ENCODE measurements around the gene TMEM181.
A peak's percentile ranks its signal among the peaks of the same experiment; 100 is the strongest.

Gene TMEM181

GRCh38 chr6:158639056-158639455 lies 79.2 kb downstream of the TMEM181 start:
- no peak overlapping the region for H3K4me3 ChIP-seq (replicated peaks; ENCODE audit: insufficient read depth, low read length)
- TF ChIP-seq CTCF (IDR thresholded peaks at IDR 0.05; ENCODE audit: insufficient read depth, low read length) (no peak), POLR2AphosphoS5 (IDR thresholded peaks at IDR 0.05; ENCODE audit: low read depth) (no peak), SPI1 (IDR thresholded peaks at IDR 0.05; ENCODE audit: borderline replicate concordance, low read depth) (no peak), GABPA (IDR thresholded peaks at IDR 0.05; ENCODE audit: low read depth) (no peak), REST (IDR thresholded peaks at IDR 0.05; ENCODE audit: insufficient replicate concordance, low read depth) (no peak)
- no peak for DNase-seq (ENCODE audit: low read depth in 1 of 2, low spot score in 1 of 2)
- H3K27me3 ChIP-seq (ENCODE audit: insufficient read depth, poor library complexity, severe bottlenecking): no peaks in the 10 kb centered on the region
- no peak overlapping the region for H3K27ac ChIP-seq (replicated peaks)

GRCh38 chr6:158640519-158640918 lies 80.6 kb downstream of the TMEM181 start:
- no peak overlapping the region for H3K27ac ChIP-seq (replicated peaks)
- no peaks in the 10 kb centered on the region for H3K27me3 ChIP-seq (ENCODE audit: insufficient read depth, poor library complexity, severe bottlenecking)
- DNase-seq (ENCODE audit: low read depth in 1 of 2, low spot score in 1 of 2): no peak
- TF ChIP-seq SPI1 (IDR thresholded peaks at IDR 0.05; ENCODE audit: borderline replicate concordance, low read depth) (no peak), GABPA (IDR thresholded peaks at IDR 0.05; ENCODE audit: low read depth) (no peak), CTCF (IDR thresholded peaks at IDR 0.05; ENCODE audit: insufficient read depth, low read length) (no peak), POLR2AphosphoS5 (IDR thresholded peaks at IDR 0.05; ENCODE audit: low read depth) (no peak), REST (IDR thresholded peaks at IDR 0.05; ENCODE audit: insufficient replicate concordance, low read depth) (no peak)
- no peak overlapping the region for H3K4me3 ChIP-seq (replicated peaks; ENCODE audit: insufficient read depth, low read length)

- no peak for TF ChIP-seq POLR2AphosphoS5 (IDR thresholded peaks at IDR 0.05; ENCODE audit: low read depth)
- Histone ChIP-seq H3K27me3 (ENCODE audit: insufficient read depth, poor library complexity, severe bottlenecking) (no peaks in the 10 kb centered on the region), H3K4me3 (replicated peaks; ENCODE audit: insufficient read depth, low read length) (no peak overlapping the region), H3K27ac (replicated peaks) (no peak overlapping the region)
- no peak for DNase-seq (ENCODE audit: low read depth in 1 of 2, low spot score in 1 of 2)
These were observed 82.3 kb downstream of the TMEM181 start for GRCh38 chr6:158642097-158642601.

GRCh38 chr6:158643836-158644230 lies 83.9 kb downstream of the TMEM181 start:
- DNase-seq (ENCODE audit: low read depth in 1 of 2, low spot score in 1 of 2): no peak
- H3K27me3 ChIP-seq (ENCODE audit: insufficient read depth, poor library complexity, severe bottlenecking): no peaks in the 10 kb centered on the region
- no peak overlapping the region for H3K27ac ChIP-seq (replicated peaks)
- peak overlapping the region; percentile 97 for H3K4me3 ChIP-seq (replicated peaks; ENCODE audit: insufficient read depth, low read length)
- TF ChIP-seq CTCF (IDR thresholded peaks at IDR 0.05; ENCODE audit: insufficient read depth, low read length): no peak
- no peak for TF ChIP-seq SPI1 (IDR thresholded peaks at IDR 0.05; ENCODE audit: borderline replicate concordance, low read depth)
- TF ChIP-seq REST (IDR thresholded peaks at IDR 0.05; ENCODE audit: insufficient replicate concordance, low read depth): no peak
- no peak for TF ChIP-seq GABPA (IDR thresholded peaks at IDR 0.05; ENCODE audit: low read depth)
- no peak for TF ChIP-seq POLR2AphosphoS5 (IDR thresholded peaks at IDR 0.05; ENCODE audit: low read depth)

Data from HL-60 (cell line).